GM12878 (cell line): Measurements from ENCODE around the gene RYR2. TPM values are rescaled to one million over a fixed set of nuclear protein-coding genes. Genes with fewer than 3 reads are reported as not detected.

ENCODE experiments used
- ATAC-seq: fragments of 200-7000 bp; cut with Tn5 transposase; 3 replicates; pipeline ENCODE4 v1.9.1; 2020; ENCODE audit warnings: mild to moderate bottlenecking, moderate library complexity
- BruUV-seq: library from RNA; stranded (reverse); fragments of 400-500 nt; replicated peaks from 2 replicates; lab custom pipeline; 2021; lab: Mats Ljungman, UMichigan
- CTCF ChIA-PET: fragments of 300-600 bp; sonication (Branson Sonifier 250); formaldehyde crosslinking; extraction: SDS; loops from one replicate; lab custom pipeline; 2021; ENCODE audit warnings: inconsistent platforms; lab: Yijun Ruan, JAX
- POLR2A ChIA-PET: fragments of 350-600 bp; formaldehyde crosslinking; extraction: SDS; loops from one replicate; lab custom pipeline; 2021; ENCODE audit warnings: inconsistent platforms; lab: Charles Lee
- RAD21 ChIA-PET: fragments of 300-600 bp; sonication (Branson Sonifier 250); formaldehyde crosslinking; loops from one replicate; lab custom pipeline; 2023; ENCODE audit warnings: antibody characterized with exemption; ENCODE audit not compliant: unreplicated experiment; lab: Charles Lee
- SMC1A ChIA-PET: fragments of 300-600 bp; sonication (Branson Sonifier 250); formaldehyde crosslinking; loops from one replicate; lab custom pipeline; 2023; ENCODE audit not compliant: unreplicated experiment, uncharacterized antibody; lab: Charles Lee
- DNase-seq: peaks from one replicate; pipeline ENCODE4 v3.0.0-alpha.2; 2011; ENCODE audit warnings: low read depth, low spot score
- FAIRE-seq: peaks from 3 replicates; lab custom pipeline; 2011; peaks lifted over from hg19 to GRCh38; lab: Jason Lieb, UNC
- H2AFZ ChIP-seq: 2 replicates; pipeline ENCODE4 v1.6.0; 2011; ENCODE audit warnings: low read depth, low read length, control low read depth; ENCODE audit not compliant: control insufficient read depth
- H3K27ac ChIP-seq: 2 replicates; pipeline ENCODE4 v1.5.1; 2011; ENCODE audit warnings: control low read depth; ENCODE audit not compliant: control insufficient read depth, insufficient read depth
- H3K27me3 ChIP-seq, 2 experiments: replicated peaks in 1 of 2; 2 replicates each; pipeline versions ENCODE4 v1.6.0 to v1.6.1; 2011; ENCODE audit warnings: low read length in 1 of 2; ENCODE audit not compliant: control insufficient read depth in 2 of 2, insufficient read depth in 2 of 2
- H3K36me3 ChIP-seq, 2 experiments: 2 replicates each; pipeline ENCODE4 v1.5.1; 2011; ENCODE audit warnings: low read length in 1 of 2; ENCODE audit not compliant: control insufficient read depth in 2 of 2, insufficient read depth in 2 of 2
- H3K4me1 ChIP-seq: 2 replicates; pipeline ENCODE4 v1.6.1; 2011; ENCODE audit warnings: mild to moderate bottlenecking, low read length, moderate library complexity, mixed read lengths; ENCODE audit not compliant: control insufficient read depth, insufficient read depth
- H3K4me2 ChIP-seq: 2 replicates; pipeline ENCODE4 v1.6.0; 2011; ENCODE audit warnings: control low read depth; ENCODE audit not compliant: control insufficient read depth, insufficient read depth
- H3K4me3 ChIP-seq: fragments of 200-600 bp; sonication (generic); 2 replicates; pipeline ENCODE4 v1.5.1; 2016
- H3K79me2 ChIP-seq: 2 replicates; pipeline ENCODE4 v1.6.0; 2011; ENCODE audit warnings: low read length; ENCODE audit not compliant: control insufficient read depth, insufficient read depth
- H3K9ac ChIP-seq: 2 replicates; pipeline ENCODE4 v1.8.0; 2011; ENCODE audit warnings: low read length, control low read depth, mixed read lengths; ENCODE audit not compliant: control insufficient read depth, insufficient read depth
- H3K9me3 ChIP-seq: replicated peaks from 3 replicates; pipeline ENCODE4 v1.5.1; 2011; ENCODE audit warnings: mild to moderate bottlenecking, low read length; ENCODE audit not compliant: control insufficient read depth, insufficient read depth
- H4K20me1 ChIP-seq: 2 replicates; pipeline ENCODE4 v1.6.0; 2011; ENCODE audit not compliant: control insufficient read depth, insufficient read depth
- BMI1 ChIP-seq: fragments of 450-650 bp; IDR thresholded peaks from 2 replicates; pipeline ENCODE4 v1.6.1; 2016; ENCODE audit warnings: mild to moderate bottlenecking, moderate library complexity, borderline replicate concordance
- DPF2 ChIP-seq: fragments of 450-650 bp; IDR thresholded peaks from 2 replicates; pipeline ENCODE4 v1.6.1; 2017; ENCODE audit warnings: mild to moderate bottlenecking
- EZH2 ChIP-seq: IDR thresholded peaks from 2 replicates; pipeline ENCODE4 v1.6.1; 2012; ENCODE audit warnings: low read depth, mild to moderate bottlenecking, control low read depth, inconsistent platforms, low read length, borderline replicate concordance; ENCODE audit not compliant: control insufficient read depth
- GATAD2B ChIP-seq: fragments of 450-650 bp; conservative IDR thresholded peaks from 2 replicates; pipeline ENCODE4 v1.6.1; 2017; ENCODE audit warnings: low read depth, mild to moderate bottlenecking, moderate library complexity
- HCFC1 ChIP-seq: fragments of 150-350 bp; IDR thresholded peaks from 2 replicates; pipeline ENCODE4 v1.6.1; 2014; ENCODE audit warnings: low read length
- IKZF2 ChIP-seq, 2 experiments: fragments of 450-650 bp; IDR thresholded peaks; 2 replicates each; pipeline ENCODE4 v1.6.1; 2017; ENCODE audit warnings: mild to moderate bottlenecking in 2 of 2, moderate library complexity in 2 of 2
- IRF3 ChIP-seq: fragments of 450-650 bp; IDR thresholded peaks from 2 replicates; pipeline ENCODE4 v1.6.1; 2014; ENCODE audit warnings: mild to moderate bottlenecking
- NFIC ChIP-seq: IDR thresholded peaks from 2 replicates; pipeline ENCODE4 v1.6.1; 2012; ENCODE audit warnings: low read depth, mild to moderate bottlenecking, inconsistent platforms, low read length, moderate library complexity
- NFYB ChIP-seq: IDR thresholded peaks from 2 replicates; pipeline ENCODE4 v1.6.1; 2011; ENCODE audit warnings: low read depth, mild to moderate bottlenecking, low read length, improper control_type of control experiment, moderate library complexity; ENCODE audit not compliant: insufficient read depth
- RAD21 ChIP-seq: IDR thresholded peaks from 2 replicates; pipeline ENCODE4 v1.6.1; 2011; ENCODE audit warnings: mild to moderate bottlenecking, low read depth, low read length, moderate library complexity; ENCODE audit not compliant: insufficient read depth
- RBBP5 ChIP-seq: fragments of 200-600 bp; sonication (generic); conservative IDR thresholded peaks from 2 replicates; pipeline ENCODE4 v1.6.1; 2016
- SMAD1 ChIP-seq: fragments of 450-650 bp; IDR thresholded peaks from 2 replicates; pipeline ENCODE4 v1.6.1; 2018; ENCODE audit warnings: mild to moderate bottlenecking, low read depth; ENCODE audit not compliant: partially characterized antibody
- TAF1 ChIP-seq: IDR thresholded peaks from 2 replicates; pipeline ENCODE4 v1.6.1; 2011; ENCODE audit warnings: mild to moderate bottlenecking, low read depth, low read length, borderline replicate concordance
- TCF3 ChIP-seq: IDR thresholded peaks from 2 replicates; pipeline ENCODE4 v1.6.1; 2012; ENCODE audit warnings: low read depth, mild to moderate bottlenecking, low read length, borderline replicate concordance; ENCODE audit not compliant: insufficient read depth
- YY1 ChIP-seq: IDR thresholded peaks from 2 replicates; pipeline ENCODE4 v1.6.1; 2011; ENCODE audit warnings: low read depth, mild to moderate bottlenecking, low read length
- WGBS: methylation state at CpG from one replicate; pipeline ENCODE4 v1.1.6; 2016; ENCODE audit warnings: low lambda C conversion rate; ENCODE audit not compliant: insufficient replicate concordance, insufficient coverage; ENCODE audit errors: missing lambda C conversion rate; 5-methylcytosine and 5-hydroxymethylcytosine counted together
- in situ Hi-C: fragments of 300-500 bp; cut with MboI; formaldehyde crosslinking; loops from 9 replicates; pipeline ENCODE4 v1.14.3; 2018; ENCODE audit warnings: mixed read lengths
- intact Hi-C: fragments of 100-400 bp; cut with micrococcal nuclease; formaldehyde crosslinking; loops from one replicate; pipeline ENCODE4 v1.14.2; 2022; ENCODE audit not compliant: unreplicated experiment
- polyA plus RNA-seq, 11 experiments: library from polyadenylated mRNA; depleted of rRNA in 4 of 11; unstranded in 6 of 11; stranded (reverse) in 5 of 11; fragments of >200 nt; fragmentation: Nextera tagmentation in 4 of 11; fragmentation: Illumina TruSeq in 1 of 11; extraction: Ambion mirVana in 4 of 11; extraction: Trizol in 1 of 11; gene quantifications; 1 replicate in 1 of 11; 2 replicates in 10 of 11; pipeline versions ENCODE4 v1.2.1 to v1.2.3, GENCODE V29; 2011 to 2016; ENCODE audit warnings: inconsistent platforms in 2 of 11, missing spikeins in 2 of 11, low read depth in 1 of 11
- total RNA-seq, 4 experiments: library from RNA; depleted of rRNA in 3 of 4; stranded (reverse); fragments of >200 nt in 3 of 4; fragmentation: Illumina TruSeq in 1 of 4; extraction: Trizol in 1 of 4; gene quantifications; 2 replicates each; pipeline versions ENCODE4 v1.2.1 to v1.2.3, GENCODE V29; 2013 to 2021

RYR2 gene
- total and polyA plus RNA-seq, 10 of the 15 experiments (the other 5 are each of a cell fraction or from before 2014, with no cell fraction given) = 0.01 to 0.04 TPM; not detected in 8

GRCh38 chr1:237832858-237833257, 790.9 kb downstream of the RYR2 start (continued):
- no peak for TF ChIP-seq SMAD1
- no peak for TF ChIP-seq RAD21
- no peak for TF ChIP-seq YY1
- TF ChIP-seq TCF3 = no peak
- no peak for TF ChIP-seq IRF3
- no peak for TF ChIP-seq RBBP5

- ChIA-PET SMC1A (interaction anchor here (0.8 kb wide), 1 partner anchor 67 kb away, joined by 4 read pairs; no protein-coding TSS in a partner anchor), RAD21 (interaction anchor here (1.1 kb wide), 1 partner anchor 31 kb away, joined by 3 read pairs; no protein-coding TSS in a partner anchor)
- no peak for TF ChIP-seq EZH2
- no peak for TF ChIP-seq IKZF2 (IDR thresholded peaks at IDR 0.05)
- no peak for TF ChIP-seq GATAD2B
- TF ChIP-seq BMI1 = no peak
- no peak for TF ChIP-seq NFIC
- TF ChIP-seq TAF1 = no peak
- TF ChIP-seq DPF2 = no peak
- TF ChIP-seq NFYB = no peak
- TF ChIP-seq HCFC1 = no peak
- TF ChIP-seq, all 136 proteins: peak for 0
- ChIA-PET CTCF (interaction anchor here (1.1 to 2.4 kb wide), 3 partner anchors 17 to 30 kb away, joined by 3 to 7 read pairs (median 5); no protein-coding TSS in a partner anchor), POLR2A (no interaction called here)
- WGBS = 28% methylated on average over 3 of the region's 3 CpGs
- no peak overlapping the region for H3K9ac ChIP-seq
- DNase-seq = no peak
- no peaks in the 10 kb centered on the region for H3K9me3 ChIP-seq
- no TSS peak for BruUV-seq
- H3K4me2 ChIP-seq = no peak overlapping the region
- H3K4me1 ChIP-seq = no peaks in the 10 kb centered on the region
- intact Hi-C loops (no loop called here), in situ Hi-C loops (no loop called here)
- H3K4me3 ChIP-seq = no peak overlapping the region
- no peak overlapping the region for H2AFZ ChIP-seq
- no peak overlapping the region for H3K27ac ChIP-seq
- ATAC-seq = no peak
- H3K36me3 ChIP-seq = no peaks in the 10 kb centered on the region
- no peaks in the 10 kb centered on the region for H3K79me2 ChIP-seq
- no peaks in the 10 kb centered on the region for H3K27me3 ChIP-seq
- H4K20me1 ChIP-seq = no peaks in the 10 kb centered on the region
- FAIRE-seq = no peak
Observed at GRCh38 chr1:237834048-237834447, 792.1 kb downstream of the RYR2 start.
